ENCODE measurements around the gene DPP6.
"Not testable (repeated sequence)": the region's sequence is repeated elsewhere in the genome, so short reads cannot be mapped to it uniquely, and the experiment has no call there.

DPP6 gene

GRCh38 chr7:154123397-154123796 is 71.2 kb downstream of the DPP6 start:
- not testable (repeated sequence) for DNase-seq (ENCODE audit: low spot score); ATAC-seq (ENCODE audit: low read depth); H3K9me3 ChIP-seq (ENCODE audit: severe bottlenecking); H3K27me3 ChIP-seq (ENCODE audit: insufficient read depth, poor library complexity, severe bottlenecking); H3K4me3 ChIP-seq (ENCODE audit: severe bottlenecking); H3K36me3 ChIP-seq (ENCODE audit: low read depth); H3K4me1 ChIP-seq (ENCODE audit: insufficient read depth, poor library complexity, severe bottlenecking); H3K27ac ChIP-seq (ENCODE audit: poor library complexity, severe bottlenecking)

GRCh38 chr7:154129142-154129541 is 76.9 kb downstream of the DPP6 start:
- not testable (repeated sequence) for H3K4me3 ChIP-seq (ENCODE audit: severe bottlenecking); H3K4me1 ChIP-seq (ENCODE audit: insufficient read depth, poor library complexity, severe bottlenecking); H3K9me3 ChIP-seq (ENCODE audit: severe bottlenecking); DNase-seq (ENCODE audit: low spot score); H3K27me3 ChIP-seq (ENCODE audit: insufficient read depth, poor library complexity, severe bottlenecking); H3K36me3 ChIP-seq (ENCODE audit: low read depth); ATAC-seq (ENCODE audit: low read depth); H3K27ac ChIP-seq (ENCODE audit: poor library complexity, severe bottlenecking)

DNA sequence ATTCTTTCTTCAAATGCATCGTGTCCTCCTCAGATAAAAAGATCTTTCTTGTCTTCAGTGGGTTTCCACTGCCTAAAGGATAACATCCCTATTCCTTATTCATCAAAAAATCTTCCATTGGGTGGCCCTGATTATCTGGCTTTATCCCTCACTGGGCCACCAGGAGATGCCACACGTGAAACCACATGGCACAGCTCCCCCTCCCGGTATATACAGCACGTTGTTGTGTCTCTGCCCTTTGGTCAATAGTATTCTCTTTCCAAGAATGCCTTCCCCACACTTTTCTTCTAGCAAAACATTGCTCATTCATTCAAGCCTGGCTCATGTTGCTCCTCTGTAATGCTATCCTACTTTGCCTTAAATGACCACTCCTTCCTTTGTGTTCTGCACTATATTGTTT is 80.4 kb downstream of the DPP6 start:
- not testable (repeated sequence) for H3K4me1 ChIP-seq (ENCODE audit: insufficient read depth, poor library complexity, severe bottlenecking); DNase-seq (ENCODE audit: low spot score); H3K27me3 ChIP-seq (ENCODE audit: insufficient read depth, poor library complexity, severe bottlenecking); ATAC-seq (ENCODE audit: low read depth); H3K9me3 ChIP-seq (ENCODE audit: severe bottlenecking); H3K27ac ChIP-seq (ENCODE audit: poor library complexity, severe bottlenecking); H3K36me3 ChIP-seq (ENCODE audit: low read depth); H3K4me3 ChIP-seq (ENCODE audit: severe bottlenecking)

GRCh38 chr7:154133703-154134277 is 81.6 kb downstream of the DPP6 start:
- not testable (repeated sequence) for H3K27ac ChIP-seq (ENCODE audit: poor library complexity, severe bottlenecking); H3K4me1 ChIP-seq (ENCODE audit: insufficient read depth, poor library complexity, severe bottlenecking); H3K9me3 ChIP-seq (ENCODE audit: severe bottlenecking); ATAC-seq (ENCODE audit: low read depth); H3K27me3 ChIP-seq (ENCODE audit: insufficient read depth, poor library complexity, severe bottlenecking); DNase-seq (ENCODE audit: low spot score); H3K4me3 ChIP-seq (ENCODE audit: severe bottlenecking); H3K36me3 ChIP-seq (ENCODE audit: low read depth)

GRCh38 chr7:154134698-154135097 is 82.5 kb downstream of the DPP6 start:
- not testable (repeated sequence) for ATAC-seq (ENCODE audit: low read depth); H3K27me3 ChIP-seq (ENCODE audit: insufficient read depth, poor library complexity, severe bottlenecking); H3K27ac ChIP-seq (ENCODE audit: poor library complexity, severe bottlenecking); H3K4me1 ChIP-seq (ENCODE audit: insufficient read depth, poor library complexity, severe bottlenecking); H3K4me3 ChIP-seq (ENCODE audit: severe bottlenecking); DNase-seq (ENCODE audit: low spot score); H3K36me3 ChIP-seq (ENCODE audit: low read depth); H3K9me3 ChIP-seq (ENCODE audit: severe bottlenecking)

- DNase-seq (ENCODE audit: low spot score); H3K9me3 ChIP-seq (ENCODE audit: severe bottlenecking); H3K36me3 ChIP-seq (ENCODE audit: low read depth); H3K4me3 ChIP-seq (ENCODE audit: severe bottlenecking); H3K27ac ChIP-seq (ENCODE audit: poor library complexity, severe bottlenecking); ATAC-seq (ENCODE audit: low read depth); H3K4me1 ChIP-seq (ENCODE audit: insufficient read depth, poor library complexity, severe bottlenecking); H3K27me3 ChIP-seq (ENCODE audit: insufficient read depth, poor library complexity, severe bottlenecking): not testable (repeated sequence)
Observed at GRCh38 chr7:154135646-154136045, 83.4 kb downstream of the DPP6 start.

DNA sequence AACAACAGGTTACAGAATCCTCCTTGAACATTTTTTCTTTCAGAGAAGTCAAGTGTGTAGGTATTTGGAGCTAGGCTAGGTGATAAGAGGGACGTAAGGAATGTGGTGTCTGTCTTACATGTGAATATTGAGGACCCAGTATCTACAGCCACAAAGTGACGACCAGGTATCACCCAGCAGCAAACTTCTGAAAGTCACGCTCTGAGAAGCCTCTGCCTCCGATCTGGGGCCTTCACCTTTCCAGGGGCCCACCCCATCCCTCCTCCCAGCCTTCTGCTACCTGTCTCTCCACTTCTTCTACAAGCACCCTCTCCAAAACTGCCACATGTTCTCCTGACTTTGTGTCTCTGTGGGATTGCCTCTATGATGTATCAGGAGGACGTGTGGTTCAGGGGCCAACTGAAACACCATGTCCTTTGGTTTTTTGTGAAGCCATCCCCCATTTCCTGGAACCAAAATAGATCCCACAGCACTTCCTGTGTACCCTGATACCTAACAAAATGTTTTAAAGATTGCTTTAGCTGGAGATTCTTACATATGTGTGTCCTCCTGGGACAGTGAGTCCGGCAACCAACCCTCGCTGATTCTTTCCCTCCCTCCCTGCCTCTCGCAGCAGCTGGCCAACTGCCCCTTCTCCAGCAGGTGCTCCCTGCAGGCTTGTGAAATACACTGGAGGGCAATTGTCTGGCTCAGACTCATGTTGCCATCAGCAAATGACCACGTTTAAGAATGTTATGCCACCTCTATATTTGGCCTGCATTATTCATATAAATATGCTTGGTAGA is 93.9 kb downstream of the DPP6 start:
- not testable (repeated sequence) for H3K27ac ChIP-seq (ENCODE audit: poor library complexity, severe bottlenecking); H3K4me3 ChIP-seq (ENCODE audit: severe bottlenecking); H3K36me3 ChIP-seq (ENCODE audit: low read depth); DNase-seq (ENCODE audit: low spot score); ATAC-seq (ENCODE audit: low read depth); H3K9me3 ChIP-seq (ENCODE audit: severe bottlenecking); H3K27me3 ChIP-seq (ENCODE audit: insufficient read depth, poor library complexity, severe bottlenecking); H3K4me1 ChIP-seq (ENCODE audit: insufficient read depth, poor library complexity, severe bottlenecking)

DNA sequence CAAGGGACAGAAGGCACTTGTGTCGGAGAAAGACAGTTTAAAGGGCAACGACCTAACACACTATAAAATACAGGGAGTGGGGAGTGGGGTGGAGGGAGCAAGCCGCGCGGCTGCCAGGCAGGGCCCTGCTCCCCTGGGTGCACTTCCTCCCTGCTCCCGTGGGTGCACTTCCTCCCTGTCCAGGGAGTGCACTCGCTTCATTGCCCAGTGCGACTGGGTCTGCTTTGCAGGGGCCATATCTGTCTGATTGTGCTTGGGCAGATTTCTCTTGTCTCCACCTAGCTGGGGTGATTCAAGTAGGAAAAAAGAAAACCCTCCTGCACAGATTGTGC is 94.5 kb downstream of the DPP6 start:
- DNase-seq (ENCODE audit: low spot score); H3K36me3 ChIP-seq (ENCODE audit: low read depth); H3K4me1 ChIP-seq (ENCODE audit: insufficient read depth, poor library complexity, severe bottlenecking); H3K27me3 ChIP-seq (ENCODE audit: insufficient read depth, poor library complexity, severe bottlenecking); H3K9me3 ChIP-seq (ENCODE audit: severe bottlenecking); H3K4me3 ChIP-seq (ENCODE audit: severe bottlenecking); H3K27ac ChIP-seq (ENCODE audit: poor library complexity, severe bottlenecking): not testable (repeated sequence)
- ATAC-seq (ENCODE audit: low read depth) = 0 out of 3 replicates have a peak, but pooled peaks have one; percentile 17

GRCh38 chr7:154148791-154149516 is 96.8 kb downstream of the DPP6 start:
- not testable (repeated sequence) for DNase-seq (ENCODE audit: low spot score)

GRCh38 chr7:154150656-154151055 is 98.5 kb downstream of the DPP6 start:
- H3K4me1 ChIP-seq (ENCODE audit: insufficient read depth, poor library complexity, severe bottlenecking); H3K27ac ChIP-seq (ENCODE audit: poor library complexity, severe bottlenecking); H3K9me3 ChIP-seq (ENCODE audit: severe bottlenecking); H3K36me3 ChIP-seq (ENCODE audit: low read depth); H3K27me3 ChIP-seq (ENCODE audit: insufficient read depth, poor library complexity, severe bottlenecking); ATAC-seq (ENCODE audit: low read depth); H3K4me3 ChIP-seq (ENCODE audit: severe bottlenecking); DNase-seq (ENCODE audit: low spot score): not testable (repeated sequence)

More at GRCh38 chr7:154148791-154149516, 96.8 kb downstream of the DPP6 start:
- not testable (repeated sequence) for H3K4me3 ChIP-seq (ENCODE audit: severe bottlenecking); H3K27ac ChIP-seq (ENCODE audit: poor library complexity, severe bottlenecking); H3K9me3 ChIP-seq (ENCODE audit: severe bottlenecking); H3K36me3 ChIP-seq (ENCODE audit: low read depth); H3K27me3 ChIP-seq (ENCODE audit: insufficient read depth, poor library complexity, severe bottlenecking); H3K4me1 ChIP-seq (ENCODE audit: insufficient read depth, poor library complexity, severe bottlenecking); ATAC-seq (ENCODE audit: low read depth)

DNA sequence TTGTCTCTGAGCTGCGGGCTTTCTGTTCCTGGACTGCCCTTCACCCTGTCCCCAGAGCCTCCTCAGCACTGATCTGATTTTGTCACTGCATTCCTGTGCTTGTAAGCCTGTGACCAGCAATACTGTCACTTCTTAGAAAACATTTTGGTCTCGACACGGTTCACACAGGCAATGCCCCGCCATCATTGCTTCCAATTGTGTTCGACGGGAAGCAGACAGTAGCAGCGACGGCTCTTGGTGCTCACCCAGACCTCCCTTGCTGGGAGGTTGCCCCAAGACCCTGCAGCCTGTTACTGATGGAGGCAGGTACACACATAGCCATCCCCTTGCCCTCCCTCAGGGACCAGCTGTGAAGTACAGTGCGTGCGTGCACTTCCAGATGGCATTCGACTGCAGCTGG is 99.1 kb downstream of the DPP6 start:
- H3K27ac ChIP-seq (ENCODE audit: poor library complexity, severe bottlenecking); H3K4me3 ChIP-seq (ENCODE audit: severe bottlenecking); H3K9me3 ChIP-seq (ENCODE audit: severe bottlenecking); DNase-seq (ENCODE audit: low spot score); H3K4me1 ChIP-seq (ENCODE audit: insufficient read depth, poor library complexity, severe bottlenecking); H3K27me3 ChIP-seq (ENCODE audit: insufficient read depth, poor library complexity, severe bottlenecking); ATAC-seq (ENCODE audit: low read depth); H3K36me3 ChIP-seq (ENCODE audit: low read depth): not testable (repeated sequence)

Data from RWPE2 (cell line).